CD4-positive, alpha-beta memory T cell (primary cell): ENCODE results near the gene SMC4. TPM values are rescaled to one million over a fixed set of nuclear protein-coding genes. Genes with fewer than 3 reads are reported as not detected.

Experiments used
- CTCF ChIA-PET: fragments of 350-600 bp; sonication (Branson Sonifier 250); formaldehyde crosslinking; loops from one replicate; lab custom pipeline; 2021; ENCODE audit warnings: inconsistent platforms; ENCODE audit not compliant: partially characterized antibody; lab: Charles Lee
- POLR2A ChIA-PET: fragments of 350-600 bp; sonication (Branson Sonifier 250); formaldehyde crosslinking; loops from one replicate; lab custom pipeline; 2021; ENCODE audit not compliant: partially characterized antibody; lab: Charles Lee
- DNase-seq, 5 donors: peaks; one replicate each; pipeline versions ENCODE4 v3.0.0 to v3.0.0-alpha.2; 2020 to 2022; ENCODE audit warnings: mixed read lengths in 1 of 5
- H3K27ac ChIP-seq: one replicate; pipeline ENCODE4 v1.7.0; 2013; ENCODE audit warnings: low read depth, low read length
- H3K27me3 ChIP-seq: 2 replicates; pipeline ENCODE4 v1.7.0; 2013; ENCODE audit warnings: mild to moderate bottlenecking, low read length, moderate library complexity; ENCODE audit not compliant: insufficient read depth
- H3K36me3 ChIP-seq: 2 replicates; pipeline ENCODE4 v1.7.0; 2013; ENCODE audit warnings: mild to moderate bottlenecking, low read length, moderate library complexity; ENCODE audit not compliant: insufficient read depth
- H3K4me1 ChIP-seq: 2 replicates; pipeline ENCODE4 v1.7.0; 2013; ENCODE audit warnings: mild to moderate bottlenecking, low read length, moderate library complexity; ENCODE audit not compliant: insufficient read depth
- H3K4me3 ChIP-seq, 2 donors: one replicate each; pipeline ENCODE4 v1.7.0; 2013; ENCODE audit warnings: low read length in 2 of 2, mild to moderate bottlenecking in 1 of 2
- H3K9me3 ChIP-seq, 2 donors: one replicate each; pipeline ENCODE4 v1.7.0; 2013; ENCODE audit warnings: low read length in 2 of 2, control low read depth in 1 of 2; ENCODE audit not compliant: control insufficient read depth in 1 of 2
- H3K27ac Mint-ChIP-seq, 7 donors: one replicate each; pipeline ENCODE4 v1.8.0; 2020 to 2021; ENCODE audit warnings: mixed read lengths in 7 of 7, mild to moderate bottlenecking in 6 of 7, inconsistent platforms in 3 of 7, moderate library complexity in 3 of 7
- H3K27me3 Mint-ChIP-seq, 2 donors: one replicate each; pipeline ENCODE4 v1.8.0; 2020 to 2021; ENCODE audit warnings: mixed read lengths in 2 of 2
- H3K36me3 Mint-ChIP-seq, 2 donors: one replicate each; pipeline ENCODE4 v1.8.0; 2020 to 2021; ENCODE audit warnings: mixed read lengths in 2 of 2, inconsistent platforms in 1 of 2, mild to moderate bottlenecking in 1 of 2
- H3K4me1 Mint-ChIP-seq, 4 donors: one replicate each; pipeline ENCODE4 v1.8.0; 2020 to 2021; ENCODE audit warnings: mixed read lengths in 4 of 4, mild to moderate bottlenecking in 1 of 4
- H3K4me3 Mint-ChIP-seq, 8 donors: one replicate each; pipeline ENCODE4 v1.8.0; 2020 to 2021; ENCODE audit warnings: mixed read lengths in 8 of 8, mild to moderate bottlenecking in 7 of 8, moderate library complexity in 6 of 8, inconsistent platforms in 3 of 8
- H3K9me3 Mint-ChIP-seq, 8 donors: one replicate each; pipeline ENCODE4 v1.8.0; 2020 to 2021; ENCODE audit warnings: mixed read lengths in 8 of 8, mild to moderate bottlenecking in 5 of 8, inconsistent platforms in 3 of 8, moderate library complexity in 1 of 8
- intact Hi-C: fragments of 100-400 bp; cut with micrococcal nuclease; formaldehyde crosslinking; loops from one replicate; pipeline ENCODE4 v1.15.1; 2023
- polyA plus RNA-seq, 2 donors: library from polyadenylated mRNA; unstranded; fragments of 300-500 nt; fragmentation: Illumina TruSeq; gene quantifications; one replicate each; pipeline ENCODE4 v1.2.3, GENCODE V29; 2021
- total RNA-seq, 2 experiments: library from RNA; stranded (reverse); gene quantifications; one replicate each; pipeline ENCODE4 v1.2.3, GENCODE V29; 2021

The SMC4 gene
- total and polyA plus RNA-seq, 4 experiments from 2014 or later: 33.2 to 74.3 (median 66.7) TPM

GRCh38 chr3:160370987-160371857 is 28.2 kb upstream of the SMC4 start:
- intact Hi-C loops: loop anchor here (2.0 kb wide), 1 partner anchor 28 kb away; the partner anchor contains the start of genes IFT80 and SMC4
- Mint-ChIP-seq H3K27ac (peak overlapping the region in 4 of 7 donors; percentile 2 to 48 (median 26)), H3K9me3 (no peaks in the 10 kb centered on the region), H3K4me1 (peaks cover 16 to 29% (median 19%) of the 10 kb centered on the region in 4 donors), H3K36me3 (peaks cover 31 to 53% of the 10 kb centered on the region in 2 donors), H3K4me3 (peak overlapping the region in 1 of 8 donors; percentile 21), H3K27me3 (no peaks in the 10 kb centered on the region)
- Histone ChIP-seq H3K9me3 (no peaks in the 10 kb centered on the region), H3K27me3 (no peaks in the 10 kb centered on the region), H3K4me3 (no peak overlapping the region), H3K27ac (no peak overlapping the region), H3K36me3 (peaks cover 7% of the 10 kb centered on the region), H3K4me1 (peaks cover 19% of the 10 kb centered on the region)
- ChIA-PET POLR2A (interaction anchor here (1.5 kb wide), 1 partner anchor 78 kb away, joined by 6 read pairs; the partner anchor contains the start of gene TRIM59), CTCF (no interaction called here)
- no peak for DNase-seq

GRCh38 chr3:160372780-160373179 is 26.7 kb upstream of the SMC4 start:
- no peaks in the 10 kb centered on the region for H3K9me3 ChIP-seq
- no peak overlapping the region for H3K4me3 ChIP-seq
- ChIA-PET POLR2A (no interaction called here), CTCF (no interaction called here)
- no peak for DNase-seq
- H3K4me1 Mint-ChIP-seq: peaks cover 16 to 29% (median 18%) of the 10 kb centered on the region in 4 donors
- no peak overlapping the region for H3K27ac ChIP-seq
- no peaks in the 10 kb centered on the region for H3K27me3 ChIP-seq
- peaks cover 8% of the 10 kb centered on the region for H3K36me3 ChIP-seq
- H3K36me3 Mint-ChIP-seq: peaks cover 33 to 58% of the 10 kb centered on the region in 2 donors
- peaks cover 19% of the 10 kb centered on the region for H3K4me1 ChIP-seq
- H3K27me3 Mint-ChIP-seq: no peaks in the 10 kb centered on the region
- no peak overlapping the region for H3K27ac Mint-ChIP-seq
- intact Hi-C loops: no loop called here
- H3K4me3 Mint-ChIP-seq: no peak overlapping the region
- no peaks in the 10 kb centered on the region for H3K9me3 Mint-ChIP-seq

- no peak overlapping the region for H3K27ac Mint-ChIP-seq
Measured at GRCh38 chr3:160373655-160374054, 25.8 kb upstream of the SMC4 start.

GRCh38 chr3:160374472-160374871 is 25.0 kb upstream of the SMC4 start:
- Mint-ChIP-seq H3K27ac (no peak overlapping the region), H3K4me3 (no peak overlapping the region), H3K27me3 (no peaks in the 10 kb centered on the region), H3K9me3 (no peaks in the 10 kb centered on the region), H3K4me1 (peaks cover 14 to 19% (median 15%) of the 10 kb centered on the region in 4 donors), H3K36me3 (peaks cover 33 to 67% of the 10 kb centered on the region in 2 donors)
- no peak for DNase-seq
- H3K4me3 ChIP-seq: no peak overlapping the region
- peaks cover 8% of the 10 kb centered on the region for H3K36me3 ChIP-seq
- ChIA-PET CTCF (interaction anchor here (1.1 kb wide), 1 partner anchor 38 kb away, joined by 3 read pairs; no protein-coding TSS in a partner anchor), POLR2A (no interaction called here)
- no peaks in the 10 kb centered on the region for H3K9me3 ChIP-seq
- intact Hi-C loops: no loop called here
- peaks cover 10% of the 10 kb centered on the region for H3K4me1 ChIP-seq
- H3K27me3 ChIP-seq: no peaks in the 10 kb centered on the region
- no peak overlapping the region for H3K27ac ChIP-seq

More at GRCh38 chr3:160373655-160374054, 25.8 kb upstream of the SMC4 start:
- Histone ChIP-seq H3K27ac (no peak overlapping the region), H3K27me3 (no peaks in the 10 kb centered on the region), H3K4me1 (peaks cover 13% of the 10 kb centered on the region), H3K4me3 (no peak overlapping the region), H3K36me3 (peaks cover 8% of the 10 kb centered on the region), H3K9me3 (no peaks in the 10 kb centered on the region)
- no peak for DNase-seq
- no peak overlapping the region for H3K4me3 Mint-ChIP-seq
- ChIA-PET POLR2A (no interaction called here), CTCF (no interaction called here)
- intact Hi-C loops: no loop called here
- H3K27me3 Mint-ChIP-seq: no peaks in the 10 kb centered on the region
- peaks cover 16 to 22% (median 17%) of the 10 kb centered on the region in 4 donors for H3K4me1 Mint-ChIP-seq
- H3K36me3 Mint-ChIP-seq: peaks cover 33 to 59% of the 10 kb centered on the region in 2 donors
- no peaks in the 10 kb centered on the region for H3K9me3 Mint-ChIP-seq

- CTCF ChIA-PET: interaction anchor here (1.1 kb wide), 1 partner anchor 38 kb away, joined by 3 read pairs; no protein-coding TSS in a partner anchor
- no peak overlapping the region for H3K4me3 Mint-ChIP-seq
- Histone ChIP-seq H3K4me3 (no peak overlapping the region), H3K27ac (no peak overlapping the region), H3K27me3 (no peaks in the 10 kb centered on the region), H3K36me3 (peaks cover 8% of the 10 kb centered on the region), H3K4me1 (peaks cover 9% of the 10 kb centered on the region), H3K9me3 (no peaks in the 10 kb centered on the region)
- POLR2A ChIA-PET: no interaction called here
- H3K27ac Mint-ChIP-seq: no peak overlapping the region
- no peaks in the 10 kb centered on the region for H3K27me3 Mint-ChIP-seq
- H3K4me1 Mint-ChIP-seq: peaks cover 11 to 15% (median 12%) of the 10 kb centered on the region in 4 donors
- intact Hi-C loops: no loop called here
- DNase-seq: no peak
- no peaks in the 10 kb centered on the region for H3K9me3 Mint-ChIP-seq
- peaks cover 35 to 72% of the 10 kb centered on the region in 2 donors for H3K36me3 Mint-ChIP-seq
Measured at GRCh38 chr3:160374925-160375324, 24.5 kb upstream of the SMC4 start.

- no peak overlapping the region for H3K4me3 ChIP-seq
- no peaks in the 10 kb centered on the region for H3K9me3 ChIP-seq
- H3K27me3 ChIP-seq: no peaks in the 10 kb centered on the region
- POLR2A ChIA-PET: no interaction called here
- Mint-ChIP-seq H3K27me3 (no peaks in the 10 kb centered on the region), H3K36me3 (peaks cover 41 to 63% of the 10 kb centered on the region in 2 donors), H3K4me1 (peaks cover 0 to 2% (median under 1%) of the 10 kb centered on the region in 4 donors), H3K9me3 (no peaks in the 10 kb centered on the region), H3K4me3 (no peak overlapping the region), H3K27ac (no peak overlapping the region)
- CTCF ChIA-PET: no interaction called here
- H3K36me3 ChIP-seq: peaks cover 8% of the 10 kb centered on the region
- no peak overlapping the region for H3K27ac ChIP-seq
- H3K4me1 ChIP-seq: no peaks in the 10 kb centered on the region
- intact Hi-C loops: no loop called here
- no peak for DNase-seq
Measured at GRCh38 chr3:160376681-160377080, 22.8 kb upstream of the SMC4 start.

- DNase-seq: no peak
- Histone ChIP-seq H3K27me3 (no peaks in the 10 kb centered on the region), H3K4me1 (no peaks in the 10 kb centered on the region), H3K4me3 (no peak overlapping the region), H3K9me3 (no peaks in the 10 kb centered on the region), H3K27ac (no peak overlapping the region), H3K36me3 (peaks cover 8% of the 10 kb centered on the region)
- intact Hi-C loops: no loop called here
- ChIA-PET POLR2A (no interaction called here), CTCF (interaction anchor here (1.0 kb wide), 1 partner anchor 35 kb away, joined by 4 read pairs; no protein-coding TSS in a partner anchor)
- Mint-ChIP-seq H3K27me3 (no peaks in the 10 kb centered on the region), H3K4me1 (peaks cover 0 to 2% (median 0%) of the 10 kb centered on the region in 4 donors), H3K27ac (no peak overlapping the region), H3K36me3 (peaks cover 42 to 60% of the 10 kb centered on the region in 2 donors), H3K9me3 (no peaks in the 10 kb centered on the region), H3K4me3 (no peak overlapping the region)
Measured at GRCh38 chr3:160378331-160379109, 20.9 kb upstream of the SMC4 start.
